22Rv1 (cell line): ENCODE results near the gene MGME1.
"Not testable (repeated sequence)": the region's sequence is repeated elsewhere in the genome, so short reads cannot be mapped to it uniquely, and the experiment has no call there.

Source experiments
- ZFX ChIP-seq: fragments of 450-650 bp; IDR thresholded peaks from 2 replicates; pipeline ENCODE4 v1.6.1; 2017; ENCODE audit warnings: antibody characterized with exemption, borderline replicate concordance
- TF ChIP-seq, protein P1 (sequence below): fragments of 450-650 bp; IDR thresholded peaks from 2 replicates; pipeline ENCODE4 v1.5.1; 2017; ENCODE audit warnings: mild to moderate bottlenecking

GRCh38 chr20:18027011-18027410, 58.2 kb downstream of the MGME1 start:
- TF ChIP-seq, protein P1, sequence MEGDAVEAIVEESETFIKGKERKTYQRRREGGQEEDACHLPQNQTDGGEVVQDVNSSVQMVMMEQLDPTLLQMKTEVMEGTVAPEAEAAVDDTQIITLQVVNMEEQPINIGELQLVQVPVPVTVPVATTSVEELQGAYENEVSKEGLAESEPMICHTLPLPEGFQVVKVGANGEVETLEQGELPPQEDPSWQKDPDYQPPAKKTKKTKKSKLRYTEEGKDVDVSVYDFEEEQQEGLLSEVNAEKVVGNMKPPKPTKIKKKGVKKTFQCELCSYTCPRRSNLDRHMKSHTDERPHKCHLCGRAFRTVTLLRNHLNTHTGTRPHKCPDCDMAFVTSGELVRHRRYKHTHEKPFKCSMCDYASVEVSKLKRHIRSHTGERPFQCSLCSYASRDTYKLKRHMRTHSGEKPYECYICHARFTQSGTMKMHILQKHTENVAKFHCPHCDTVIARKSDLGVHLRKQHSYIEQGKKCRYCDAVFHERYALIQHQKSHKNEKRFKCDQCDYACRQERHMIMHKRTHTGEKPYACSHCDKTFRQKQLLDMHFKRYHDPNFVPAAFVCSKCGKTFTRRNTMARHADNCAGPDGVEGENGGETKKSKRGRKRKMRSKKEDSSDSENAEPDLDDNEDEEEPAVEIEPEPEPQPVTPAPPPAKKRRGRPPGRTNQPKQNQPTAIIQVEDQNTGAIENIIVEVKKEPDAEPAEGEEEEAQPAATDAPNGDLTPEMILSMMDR = not testable (repeated sequence)
- not testable (repeated sequence) for TF ChIP-seq ZFX
